NCI-H187 treated with DMSO at 0.1 percent for 48 hours (cell line): ENCODE data around the gene LMX1B.

ENCODE experiments used
- DNase-seq: peaks from one replicate; lab custom pipeline; 2025; lab: John Stamatoyannopoulos, UW

Gene LMX1B

GRCh38 chr9:126618190-126618584 lies 4.5 kb downstream of the LMX1B start:
- no peak for DNase-seq

- no peak for DNase-seq
Measured at GRCh38 chr9:126618585-126619360, 5.0 kb downstream of the LMX1B start.

GRCh38 chr9:126619361-126620135 lies 5.8 kb downstream of the LMX1B start:
- no peak for DNase-seq

- DNase-seq, result no peak
Measured at GRCh38 chr9:126620478-126620877, 6.8 kb downstream of the LMX1B start.

GRCh38 chr9:126621061-126621918 lies 7.6 kb downstream of the LMX1B start:
- DNase-seq, result no peak

GRCh38 chr9:126621919-126622735 lies 8.4 kb downstream of the LMX1B start:
- no peak for DNase-seq

GRCh38 chr9:126623314-126623666 lies 9.6 kb downstream of the LMX1B start:
- no peak for DNase-seq

GRCh38 chr9:126623667-126624478 lies 10.1 kb downstream of the LMX1B start:
- DNase-seq, result no peak

- DNase-seq, result no peak
Measured at GRCh38 chr9:126624479-126624826, 10.7 kb downstream of the LMX1B start.

- no peak for DNase-seq
Measured at GRCh38 chr9:126624912-126625311, 11.2 kb downstream of the LMX1B start.

- DNase-seq, result no peak
Measured at GRCh38 chr9:126625329-126626126, 11.8 kb downstream of the LMX1B start.

GRCh38 chr9:126626127-126626925 lies 12.6 kb downstream of the LMX1B start:
- DNase-seq, result no peak

- DNase-seq, result no peak
Measured at GRCh38 chr9:126626926-126627233, 13.2 kb downstream of the LMX1B start.

- no peak for DNase-seq
Measured at GRCh38 chr9:126628146-126628545, 14.4 kb downstream of the LMX1B start.

- DNase-seq, result no peak
Measured at GRCh38 chr9:126628969-126629674, 15.4 kb downstream of the LMX1B start.

GRCh38 chr9:126630458-126631237 lies 16.9 kb downstream of the LMX1B start:
- no peak for DNase-seq

- DNase-seq, result no peak
Measured at GRCh38 chr9:126631254-126631653, 17.5 kb downstream of the LMX1B start.
